NOMO-1 treated with dmso at 0.1 percent for 144 hours (cell line): Measurements from ENCODE around the gene FGB.
A peak's percentile ranks its signal among the peaks of the same experiment; 100 is the strongest.

Source experiments
- DNase-seq: peaks from one replicate; lab custom pipeline; 2025; ENCODE audit not compliant: unreplicated experiment; lab: John Stamatoyannopoulos, UW

The FGB gene

GRCh38 chr4:154562697-154563254, at the start of gene FGB:
Gene FGB, plus strand, starts transcription at chr4:154563011. Its CDS starts 8 bp downstream, at chr4:154563019.
- DNase-seq: no peak

- no peak for DNase-seq
These were observed 46.3 kb upstream of the FGB start for GRCh38 chr4:154516318-154517029.

GRCh38 chr4:154517591-154517990, 45.2 kb upstream of the FGB start:
- no peak for DNase-seq

- no peak for DNase-seq
These were observed 43.6 kb upstream of the FGB start for GRCh38 chr4:154519214-154519613.

GRCh38 chr4:154521607-154522006, 41.2 kb upstream of the FGB start:
- no peak for DNase-seq

- peak; percentile 85 for DNase-seq
These were observed 36.7 kb upstream of the FGB start for GRCh38 chr4:154526151-154526550.

GRCh38 chr4:154527308-154527707, 35.5 kb upstream of the FGB start:
- no peak for DNase-seq

GRCh38 chr4:154528869-154529268, 33.9 kb upstream of the FGB start:
- DNase-seq: no peak

GRCh38 chr4:154529728-154530519, 32.9 kb upstream of the FGB start:
- DNase-seq: no peak

GRCh38 chr4:154534296-154534695, 28.5 kb upstream of the FGB start:
- no peak for DNase-seq

- no peak for DNase-seq
These were observed 20.4 kb upstream of the FGB start for GRCh38 chr4:154542271-154542879.

GRCh38 chr4:154545689-154546088, 17.1 kb upstream of the FGB start:
- no peak for DNase-seq

GRCh38 chr4:154549894-154550790, 12.7 kb upstream of the FGB start, which contains the start of gene PLRG1:
Gene PLRG1, minus strand, starts transcription at chr4:154550400. Its CDS starts 92 bp downstream, at chr4:154550308.
- peak; percentile 86 for DNase-seq

GRCh38 chr4:154551872-154552686, 10.7 kb upstream of the FGB start:
- peak; percentile 16 for DNase-seq

- no peak for DNase-seq
These were observed 3.7 kb upstream of the FGB start for GRCh38 chr4:154559141-154559493.

GRCh38 chr4:154559494-154560418, 3.1 kb upstream of the FGB start:
- no peak for DNase-seq

- no peak for DNase-seq
These were observed 2.4 kb upstream of the FGB start for GRCh38 chr4:154560419-154560801.

- DNase-seq: no peak
These were observed 2.0 kb upstream of the FGB start for GRCh38 chr4:154560824-154561231.

- DNase-seq: no peak
These were observed 1.5 kb downstream of the FGB start for GRCh38 chr4:154564311-154564710.
